ENCODE results near the gene SYNC. TPM values are rescaled to one million over a fixed set of nuclear protein-coding genes. Genes with fewer than 3 reads are reported as not detected.
"Not testable (repeated sequence)": the region's sequence is repeated elsewhere in the genome, so short reads cannot be mapped to it uniquely, and the experiment has no call there.

The SYNC gene
- total RNA-seq, 2 experiments from 2014 or later, result not detected

DNA sequence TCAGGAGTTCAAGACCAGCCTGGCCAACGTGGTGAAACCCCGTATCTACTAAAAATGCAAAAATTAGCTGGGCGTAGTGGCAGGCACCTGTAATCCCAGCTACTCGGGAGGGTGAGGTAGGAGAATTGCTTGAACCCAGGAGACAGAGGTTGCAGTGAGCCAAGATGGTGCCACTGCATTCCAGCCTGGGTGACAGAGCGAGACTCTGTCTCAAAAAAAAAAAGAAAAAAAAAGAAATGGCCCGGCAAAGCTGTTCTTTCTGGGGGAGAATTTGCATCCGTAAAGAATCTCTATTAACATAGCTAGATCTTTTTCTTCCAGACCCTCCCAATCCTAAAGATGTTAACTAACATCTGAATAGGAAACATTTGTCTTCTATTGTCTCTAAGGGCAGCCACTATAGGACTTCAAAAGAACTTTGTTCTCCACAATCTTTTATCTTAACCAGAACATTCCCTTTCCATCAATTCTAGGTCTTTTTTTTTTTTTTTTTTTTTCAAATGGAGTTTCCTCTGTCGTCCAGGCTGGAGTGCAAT, 60.2 kb downstream of the SYNC start:
- H3K27me3 Mint-ChIP-seq; DNase-seq; H3K27ac Mint-ChIP-seq; H3K9me3 Mint-ChIP-seq; H3K36me3 Mint-ChIP-seq (ENCODE audit: low read depth); H3K4me3 Mint-ChIP-seq; POLR2A ChIA-PET: not testable (repeated sequence)
- H3K4me1 Mint-ChIP-seq, result peaks cover 14% of the 10 kb centered on the region
- CTCF ChIA-PET, result interaction anchor here (0.6 to 0.7 kb wide), 2 partner anchors 133 to 607 kb away, joined by 3 to 4 read pairs; no protein-coding TSS in a partner anchor

- CTCF ChIA-PET, result interaction anchor here (0.5 kb wide), 1 partner anchor 70 kb away, joined by 3 read pairs; no protein-coding TSS in a partner anchor
- peaks cover 8% of the 10 kb centered on the region for H3K4me1 Mint-ChIP-seq
- POLR2A ChIA-PET, result no interaction called here
- no peak overlapping the region for H3K27ac Mint-ChIP-seq
- H3K36me3 Mint-ChIP-seq (ENCODE audit: low read depth), result peaks cover 7% of the 10 kb centered on the region
- H3K27me3 Mint-ChIP-seq, result no peaks in the 10 kb centered on the region
- H3K4me3 Mint-ChIP-seq, result no peak overlapping the region
- DNase-seq, result no peak
- no peaks in the 10 kb centered on the region for H3K9me3 Mint-ChIP-seq
These were observed 63.0 kb downstream of the SYNC start for GRCh38 chr1:32639489-32640075.

DNA sequence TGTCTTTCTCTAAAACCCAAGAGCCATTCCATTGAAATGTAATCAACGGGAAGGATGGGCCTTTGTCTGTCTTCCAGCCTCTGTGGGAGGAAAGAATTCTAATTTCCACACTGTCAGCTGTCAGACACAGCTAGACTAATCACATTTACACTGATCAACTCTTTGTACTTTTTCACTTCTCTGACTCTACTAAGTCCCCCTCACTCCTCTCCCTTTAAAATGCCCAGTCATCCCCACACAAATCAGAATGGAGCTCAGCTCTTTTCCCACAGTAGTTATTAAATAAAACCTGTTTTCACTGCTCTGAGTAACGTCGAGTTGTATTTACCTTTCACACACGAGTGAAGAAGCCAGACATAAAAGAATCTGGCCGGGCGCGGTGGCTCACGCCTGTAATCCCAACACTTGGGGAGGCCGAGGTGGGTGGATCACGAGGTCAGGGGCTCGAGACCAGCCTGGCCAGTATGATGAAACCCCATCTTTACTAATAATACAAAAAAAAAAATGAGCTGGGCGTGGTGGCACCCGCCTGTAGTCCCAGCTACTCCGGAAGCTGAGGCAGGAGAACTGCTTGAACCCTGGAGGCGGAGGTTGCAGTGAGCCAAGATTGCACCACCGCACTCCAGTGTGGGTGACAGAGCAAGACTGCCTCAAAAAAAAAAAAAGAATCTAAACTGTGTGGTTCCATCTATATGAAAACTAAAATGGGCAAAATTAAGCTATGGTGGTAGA, 65.5 kb downstream of the SYNC start:
- no peaks in the 10 kb centered on the region for H3K9me3 Mint-ChIP-seq
- peaks cover 10% of the 10 kb centered on the region for H3K4me1 Mint-ChIP-seq
- peaks cover 21% of the 10 kb centered on the region for H3K36me3 Mint-ChIP-seq (ENCODE audit: low read depth)
- no peak overlapping the region for H3K27ac Mint-ChIP-seq
- POLR2A ChIA-PET, result no interaction called here
- CTCF ChIA-PET, result interaction anchor here (0.6 to 1.1 kb wide), 4 partner anchors 13 to 162 kb away, joined by 3 to 5 read pairs (median 4); partner anchors contain the start of gene ZBTB8OS
- no peak for DNase-seq
- no peak overlapping the region for H3K4me3 Mint-ChIP-seq
- no peaks in the 10 kb centered on the region for H3K27me3 Mint-ChIP-seq

- peaks cover 8% of the 10 kb centered on the region for H3K4me1 Mint-ChIP-seq
- H3K27me3 Mint-ChIP-seq, result no peaks in the 10 kb centered on the region
- H3K36me3 Mint-ChIP-seq (ENCODE audit: low read depth), result peaks cover 23% of the 10 kb centered on the region
- no peaks in the 10 kb centered on the region for H3K9me3 Mint-ChIP-seq
- no peak for DNase-seq
- no peak overlapping the region for H3K4me3 Mint-ChIP-seq
- POLR2A ChIA-PET, result no interaction called here
- CTCF ChIA-PET, result interaction anchor here (0.6 to 0.7 kb wide), 2 partner anchors 14 to 399 kb away, joined by 3 to 5 read pairs; no protein-coding TSS in a partner anchor
- H3K27ac Mint-ChIP-seq, result no peak overlapping the region
These were observed 66.9 kb downstream of the SYNC start for GRCh38 chr1:32635508-32636277.

DNA sequence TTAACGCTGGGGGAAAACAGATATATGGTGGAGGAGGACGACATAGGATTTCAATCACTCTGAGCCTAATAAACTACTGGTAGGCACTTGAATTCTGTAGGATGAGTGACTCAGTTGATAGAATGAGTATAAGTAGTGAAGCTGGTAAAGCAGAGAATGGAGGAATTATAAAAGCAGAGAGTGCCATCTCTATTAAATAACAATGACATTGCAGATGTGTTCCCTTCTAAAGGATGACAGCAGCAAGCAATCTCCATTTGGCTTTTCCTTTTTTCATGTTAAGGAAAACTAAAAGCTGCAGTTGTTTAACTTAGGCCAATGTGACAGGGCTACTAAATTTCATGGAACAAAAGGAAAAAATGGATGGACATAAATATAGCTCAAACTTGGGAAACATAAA, 69.7 kb downstream of the SYNC start:
- no peak for DNase-seq
- H3K4me1 Mint-ChIP-seq, result peaks cover 14% of the 10 kb centered on the region
- POLR2A ChIA-PET, result no interaction called here
- no peak overlapping the region for H3K27ac Mint-ChIP-seq
- H3K9me3 Mint-ChIP-seq, result no peaks in the 10 kb centered on the region
- no peak overlapping the region for H3K4me3 Mint-ChIP-seq
- CTCF ChIA-PET, result interaction anchor here (1.0 kb wide), 1 partner anchor 8 kb away, joined by 4 read pairs; no protein-coding TSS in a partner anchor
- no peaks in the 10 kb centered on the region for H3K27me3 Mint-ChIP-seq
- H3K36me3 Mint-ChIP-seq (ENCODE audit: low read depth), result peaks cover 28% of the 10 kb centered on the region

DNA sequence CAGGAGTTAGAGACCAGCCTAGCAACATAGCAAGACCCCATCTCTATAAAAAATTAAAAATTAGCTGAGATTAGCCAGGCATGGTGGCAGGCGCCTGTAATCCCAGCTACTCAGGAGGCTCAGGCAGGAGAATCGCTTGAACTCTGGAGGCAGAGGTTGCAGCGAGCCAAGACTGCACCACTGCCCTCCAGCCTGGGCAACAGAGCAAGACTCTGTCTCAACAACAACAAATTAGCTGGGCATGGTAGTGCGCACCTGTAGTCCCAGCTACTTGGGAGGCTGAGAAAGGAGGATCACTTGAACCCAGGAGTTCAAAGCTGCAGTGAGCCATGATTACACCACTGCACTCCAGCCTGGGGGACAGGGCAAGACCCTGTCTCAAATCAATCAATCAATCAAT, 72.4 kb downstream of the SYNC start:
- POLR2A ChIA-PET, DNase-seq, H3K27ac Mint-ChIP-seq, H3K4me3 Mint-ChIP-seq, H3K27me3 Mint-ChIP-seq, H3K9me3 Mint-ChIP-seq: not testable (repeated sequence)
- CTCF ChIA-PET, result interaction anchor here (0.6 to 1.1 kb wide), 4 partner anchors 15 to 160 kb away, joined by 3 to 4 read pairs (median 4); no protein-coding TSS in a partner anchor
- H3K36me3 Mint-ChIP-seq (ENCODE audit: low read depth), result peaks cover 44% of the 10 kb centered on the region
- H3K4me1 Mint-ChIP-seq, result peaks cover 26% of the 10 kb centered on the region

Other genes with a start within 250 kb of the SYNC start
- not detected for gene ZBTB8B, start 237.7 kb downstream of the SYNC start, total RNA-seq
- gene ZBTB8A, start 163.3 kb downstream of the SYNC start, total RNA-seq, result under 1 TPM; 0.20 to 0.31 TPM
- 10 to 100 TPM; 51.0 to 57.6 TPM for gene ZBTB8OS, start 52.2 kb downstream of the SYNC start, total RNA-seq
- 100 to 1,000 TPM; 311 TPM for gene RBBP4, start 51.6 kb downstream of the SYNC start, total RNA-seq
- gene YARS1, start 114.6 kb upstream of the SYNC start, total RNA-seq, result 100 to 1,000 TPM; 167 to 196 TPM
- 10 to 100 TPM; 58.0 to 65.8 TPM for gene S100PBP, start 114.9 kb upstream of the SYNC start, total RNA-seq
- gene FNDC5, start 168.1 kb upstream of the SYNC start, total RNA-seq, result not detected
- not detected for gene HPCA, start 183.7 kb upstream of the SYNC start, total RNA-seq
- not detected for gene TMEM54, start 198.6 kb upstream of the SYNC start, total RNA-seq

Data from activated CD4-positive, alpha-beta T cell treated with anti-CD3 and anti-CD28 coated beads, Interleukin-2, amount 10 ng/mL, durations not matched to agents 7 days and 5 days (primary cell).